ENCODE measurements around the gene MAP1S.
A peak's percentile ranks its signal among the peaks of the same experiment; 100 is the strongest.

Gene MAP1S, protein sequence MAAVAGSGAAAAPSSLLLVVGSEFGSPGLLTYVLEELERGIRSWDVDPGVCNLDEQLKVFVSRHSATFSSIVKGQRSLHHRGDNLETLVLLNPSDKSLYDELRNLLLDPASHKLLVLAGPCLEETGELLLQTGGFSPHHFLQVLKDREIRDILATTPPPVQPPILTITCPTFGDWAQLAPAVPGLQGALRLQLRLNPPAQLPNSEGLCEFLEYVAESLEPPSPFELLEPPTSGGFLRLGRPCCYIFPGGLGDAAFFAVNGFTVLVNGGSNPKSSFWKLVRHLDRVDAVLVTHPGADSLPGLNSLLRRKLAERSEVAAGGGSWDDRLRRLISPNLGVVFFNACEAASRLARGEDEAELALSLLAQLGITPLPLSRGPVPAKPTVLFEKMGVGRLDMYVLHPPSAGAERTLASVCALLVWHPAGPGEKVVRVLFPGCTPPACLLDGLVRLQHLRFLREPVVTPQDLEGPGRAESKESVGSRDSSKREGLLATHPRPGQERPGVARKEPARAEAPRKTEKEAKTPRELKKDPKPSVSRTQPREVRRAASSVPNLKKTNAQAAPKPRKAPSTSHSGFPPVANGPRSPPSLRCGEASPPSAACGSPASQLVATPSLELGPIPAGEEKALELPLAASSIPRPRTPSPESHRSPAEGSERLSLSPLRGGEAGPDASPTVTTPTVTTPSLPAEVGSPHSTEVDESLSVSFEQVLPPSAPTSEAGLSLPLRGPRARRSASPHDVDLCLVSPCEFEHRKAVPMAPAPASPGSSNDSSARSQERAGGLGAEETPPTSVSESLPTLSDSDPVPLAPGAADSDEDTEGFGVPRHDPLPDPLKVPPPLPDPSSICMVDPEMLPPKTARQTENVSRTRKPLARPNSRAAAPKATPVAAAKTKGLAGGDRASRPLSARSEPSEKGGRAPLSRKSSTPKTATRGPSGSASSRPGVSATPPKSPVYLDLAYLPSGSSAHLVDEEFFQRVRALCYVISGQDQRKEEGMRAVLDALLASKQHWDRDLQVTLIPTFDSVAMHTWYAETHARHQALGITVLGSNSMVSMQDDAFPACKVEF

DNA sequence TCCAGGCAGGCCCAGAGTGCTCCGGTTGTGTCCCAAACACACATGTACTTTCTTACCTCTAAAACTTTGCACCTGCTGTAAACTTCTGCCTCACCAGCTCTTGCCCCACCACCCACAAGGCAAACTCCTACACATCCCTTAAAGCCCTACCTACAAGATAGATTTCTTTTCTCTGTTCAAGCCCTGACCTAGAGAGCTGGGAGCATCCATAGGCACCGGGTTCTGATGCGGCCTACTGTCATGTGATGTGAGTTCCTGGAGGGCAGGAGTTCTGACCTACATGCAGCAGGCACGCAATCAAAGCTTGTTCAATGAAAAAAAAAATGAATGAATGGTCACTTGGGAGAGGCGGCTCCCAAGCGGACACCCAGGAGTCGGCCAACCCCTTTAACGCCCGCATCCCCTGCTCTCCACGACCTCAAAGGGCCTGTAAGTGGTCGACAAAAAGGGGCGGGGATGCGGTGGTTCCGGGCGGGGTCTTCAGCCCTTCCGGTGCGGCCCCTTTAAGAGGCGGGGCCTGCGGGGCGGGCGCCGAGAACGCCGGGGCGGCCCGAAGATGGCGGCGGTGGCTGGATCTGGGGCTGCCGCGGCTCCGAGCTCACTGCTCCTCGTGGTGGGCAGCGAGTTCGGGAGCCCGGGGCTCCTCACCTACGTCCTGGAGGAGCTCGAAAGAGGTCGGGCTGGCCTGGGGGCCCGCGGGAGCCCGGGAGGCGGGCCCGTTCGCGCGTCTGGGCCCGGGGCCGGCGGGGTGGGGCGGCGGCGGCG is at the start of gene MAP1S:
Gene MAP1S, plus strand, starts transcription at position 534 of the 765 bp plus-strand sequence. Its CDS starts 23 bp downstream, at position 557.
- DNase-seq = peak; percentile 42 to 47

DNA sequence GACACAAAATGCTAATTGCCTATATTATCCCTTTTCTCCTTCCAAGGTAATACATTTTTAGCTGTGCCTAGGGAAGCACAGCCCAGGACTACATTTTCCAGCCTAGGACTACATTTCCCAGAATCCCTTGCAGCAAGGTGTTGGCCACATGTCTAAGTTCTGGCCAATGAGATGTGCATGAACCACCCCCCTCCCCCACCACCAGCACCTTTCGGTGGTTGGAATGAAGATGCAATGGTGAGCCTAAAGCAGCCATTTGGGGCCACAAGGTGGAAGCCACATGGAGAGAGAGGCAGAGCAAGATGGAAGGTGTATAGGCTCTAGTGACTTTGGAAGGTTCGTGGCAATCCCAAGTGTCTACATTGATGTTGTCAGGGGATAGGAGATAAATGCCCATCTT is 47.4 kb upstream of the MAP1S start:
- DNase-seq = no peak

DNA sequence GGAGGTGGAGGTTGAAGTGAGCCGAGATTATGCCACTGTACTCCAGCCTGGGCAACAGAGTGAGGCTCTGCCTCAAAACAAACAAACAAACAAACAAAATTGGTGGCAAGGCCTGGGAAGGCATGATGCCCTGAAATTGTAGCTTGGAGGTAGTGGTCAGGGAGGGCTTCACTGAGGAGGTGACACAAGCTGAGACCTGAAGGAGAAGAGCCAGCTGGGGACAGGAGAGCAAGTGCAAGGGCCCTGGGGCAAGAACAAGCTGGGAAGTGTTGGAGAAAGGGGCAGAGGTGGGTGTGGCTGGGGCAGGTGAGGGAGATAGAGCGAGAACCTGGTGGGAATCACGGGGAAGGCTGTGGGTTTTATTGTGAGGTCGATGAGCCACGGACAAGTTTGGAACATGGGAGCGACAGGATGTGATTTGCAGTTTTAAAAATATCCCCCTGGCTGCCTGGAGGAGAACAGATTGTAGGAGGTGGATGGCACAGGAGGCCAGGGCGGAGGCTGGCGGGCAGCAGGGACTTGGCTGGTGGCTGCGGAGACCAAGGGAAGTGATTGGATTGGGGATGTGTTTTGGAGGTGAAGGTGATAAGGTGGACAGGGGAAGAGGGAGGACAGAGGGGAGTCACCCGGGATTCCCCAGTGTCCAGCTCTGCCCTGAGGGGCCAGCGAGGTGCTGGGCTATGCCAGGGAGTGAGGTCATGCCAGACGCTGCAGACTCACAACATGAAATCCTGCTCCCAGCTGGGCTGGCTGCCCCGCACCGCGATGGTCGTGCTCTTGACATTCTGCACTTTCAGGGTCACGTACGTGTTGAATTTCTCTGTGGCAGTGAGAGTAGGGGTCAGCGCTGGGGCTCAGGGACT is 45.1 kb upstream of the MAP1S start:
- DNase-seq = no peak

DNA sequence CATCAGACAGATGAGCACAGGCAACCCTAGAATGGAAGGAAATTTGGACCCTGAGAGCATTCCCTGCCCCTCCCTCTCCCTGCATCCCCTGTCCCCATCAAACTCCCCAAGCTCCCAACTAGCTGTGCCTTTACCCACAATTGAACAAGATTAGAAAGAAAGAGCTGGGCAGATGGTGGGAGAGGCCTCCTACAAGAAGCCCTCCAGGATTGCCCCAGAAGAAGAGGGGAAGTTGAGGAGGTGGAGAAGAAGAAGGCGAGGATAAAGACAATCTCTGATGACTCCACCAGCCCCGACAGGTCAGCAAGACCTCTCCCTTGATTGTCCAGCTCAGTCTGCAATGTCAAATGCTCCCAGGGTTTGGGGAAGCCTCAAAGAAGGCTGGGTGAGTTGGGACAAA is 43.0 kb upstream of the MAP1S start:
- DNase-seq = no peak

DNA sequence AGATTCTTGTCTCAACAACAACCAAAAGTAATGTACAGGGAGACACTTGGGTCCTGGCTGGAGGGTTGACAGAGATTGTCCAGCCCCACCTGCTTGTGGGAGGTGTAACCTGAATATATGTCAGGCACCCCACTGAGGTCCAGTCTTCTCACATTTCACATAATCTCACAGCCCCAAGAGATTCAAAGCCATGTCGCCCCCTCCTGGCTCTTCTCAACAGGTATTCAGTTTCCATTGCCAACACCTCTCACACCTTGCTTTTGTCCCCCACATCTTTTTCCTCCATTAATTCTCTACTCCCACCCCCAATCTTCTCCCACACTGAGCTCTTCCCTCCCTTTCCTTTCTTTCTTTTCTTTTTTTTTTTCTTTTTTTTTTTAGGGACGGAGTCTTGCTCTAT is 42.3 kb upstream of the MAP1S start:
- no peak for DNase-seq

DNA sequence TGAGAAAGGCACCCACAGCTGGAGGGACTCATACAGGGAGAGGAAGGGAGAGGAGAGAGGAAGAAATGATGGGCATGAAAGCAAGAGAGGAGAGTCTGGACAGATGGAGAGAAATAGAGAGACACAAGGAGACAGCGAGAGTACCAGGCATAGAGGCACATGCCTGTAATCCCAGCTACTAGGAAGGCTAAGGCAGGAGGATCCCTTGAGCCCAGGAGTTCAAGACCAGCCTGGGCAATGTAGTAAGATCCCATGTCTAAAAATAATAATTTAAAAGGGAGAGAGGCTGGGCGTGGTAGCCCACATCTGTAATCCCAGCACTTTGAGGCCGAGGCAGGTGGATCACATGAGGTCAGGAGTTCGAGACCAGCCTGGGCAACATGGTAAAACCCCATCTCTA is 40.4 kb upstream of the MAP1S start:
- DNase-seq = no peak

DNA sequence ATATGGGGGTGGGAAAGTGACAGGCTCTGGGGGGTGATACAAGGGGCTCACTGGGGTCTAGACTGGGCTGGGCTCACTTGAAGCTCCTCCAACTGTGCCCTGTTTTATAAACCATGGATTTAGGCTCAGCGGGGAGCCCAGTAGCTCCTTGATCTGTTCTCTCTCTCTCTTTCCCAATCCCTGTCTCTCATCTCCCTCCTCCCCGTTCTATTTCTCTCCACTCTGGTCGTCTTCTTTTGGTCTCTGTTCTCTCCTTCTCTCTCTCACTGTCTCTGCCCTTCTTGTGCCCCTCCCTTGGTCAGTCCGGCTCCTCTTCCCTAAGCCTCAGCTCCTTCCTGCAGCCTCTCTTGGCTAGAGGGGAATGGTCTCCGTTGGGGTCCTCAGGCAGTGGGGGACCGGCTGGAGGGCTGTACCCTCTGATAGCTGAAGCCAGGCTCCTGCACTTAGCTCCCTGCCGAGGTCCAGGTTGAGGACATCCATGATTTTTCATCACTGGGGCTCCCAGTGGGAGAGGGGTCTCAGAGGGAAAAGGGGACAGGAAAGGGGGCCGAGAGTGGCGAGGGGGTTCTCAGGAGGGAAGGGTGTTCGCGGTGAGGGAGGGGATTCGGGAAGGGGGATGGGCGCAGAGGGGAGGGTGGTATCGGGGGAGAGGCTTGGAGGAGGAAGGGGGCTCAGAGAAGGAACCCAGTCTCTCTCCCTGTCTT is 39.6 kb upstream of the MAP1S start:
- DNase-seq = no peak

DNA sequence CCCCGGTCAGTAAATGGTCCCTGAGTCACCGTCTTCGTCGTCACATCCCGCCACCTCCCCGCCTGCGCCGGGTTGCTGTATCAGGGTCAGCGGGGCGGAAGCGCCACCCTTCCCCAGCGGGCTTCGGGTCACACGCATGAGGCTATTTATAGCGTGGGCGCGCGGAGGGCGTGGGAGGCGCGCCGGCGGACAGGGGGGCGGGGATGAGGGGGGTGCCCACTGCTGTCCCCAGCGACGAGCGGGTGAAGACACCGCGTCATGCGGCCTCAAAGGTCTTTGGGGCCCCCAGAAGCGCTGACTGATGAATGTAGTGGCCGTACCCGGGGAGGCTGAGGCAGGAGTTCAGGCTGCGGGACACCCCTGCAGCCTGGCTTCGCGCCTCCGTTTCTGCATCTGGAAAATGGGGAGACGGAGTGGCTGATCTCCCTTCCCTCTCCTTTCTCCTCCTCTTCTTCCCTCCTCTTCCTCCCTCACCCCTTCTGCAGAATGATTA is 39.0 kb upstream of the MAP1S start:
- peak in 1 of 2 experiments; percentile 23 for DNase-seq

DNA sequence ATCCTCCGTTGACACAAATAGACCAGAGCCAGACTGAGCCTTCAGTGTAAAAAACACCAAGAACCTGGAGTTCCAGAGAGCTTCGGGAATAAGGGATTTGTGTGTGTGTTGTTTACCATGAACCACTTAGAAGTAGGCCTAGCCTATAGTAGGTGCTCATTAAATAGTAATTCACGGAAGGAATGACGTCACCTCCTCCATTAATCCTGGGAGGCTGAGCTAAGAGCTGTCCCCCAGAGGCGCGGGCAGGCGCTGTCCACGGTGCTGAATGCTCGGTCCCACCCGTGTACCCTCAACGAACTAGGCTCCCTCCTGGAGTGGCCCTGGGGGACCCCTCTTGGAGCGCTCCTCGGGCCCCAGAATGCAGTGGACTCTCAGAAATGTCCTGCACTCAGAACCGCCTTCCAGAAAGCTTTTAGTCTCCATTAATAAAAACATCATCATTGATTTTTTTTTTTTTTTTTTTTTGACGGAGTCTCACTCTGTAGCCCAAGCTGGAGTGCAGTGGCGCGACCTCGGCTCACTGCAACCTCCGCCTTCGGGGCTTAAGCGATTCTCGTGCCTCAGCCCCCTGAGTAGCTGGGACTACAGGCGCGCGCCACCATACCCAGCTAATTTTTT is 37.7 kb upstream of the MAP1S start:
- no peak for DNase-seq

DNA sequence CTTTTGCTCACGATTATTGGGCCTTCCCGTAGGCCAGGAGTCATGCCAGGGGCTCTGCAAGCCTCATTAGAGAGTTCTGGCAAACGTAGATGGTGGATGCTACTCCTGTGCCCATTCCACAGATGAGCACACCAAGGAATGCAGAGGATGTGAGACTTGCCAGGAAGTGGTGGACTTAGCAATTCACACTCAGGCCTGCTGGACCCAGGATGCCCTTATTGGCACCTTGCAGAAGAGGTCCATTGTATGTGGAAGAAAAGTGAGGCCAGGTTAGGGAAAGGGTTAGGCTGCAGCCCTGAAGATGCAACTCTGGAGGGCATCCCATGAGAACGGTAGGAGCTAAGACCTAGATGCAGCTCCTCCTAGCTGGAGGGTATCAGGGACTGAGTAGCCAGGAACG is 37.0 kb upstream of the MAP1S start:
- no peak for DNase-seq

DNA sequence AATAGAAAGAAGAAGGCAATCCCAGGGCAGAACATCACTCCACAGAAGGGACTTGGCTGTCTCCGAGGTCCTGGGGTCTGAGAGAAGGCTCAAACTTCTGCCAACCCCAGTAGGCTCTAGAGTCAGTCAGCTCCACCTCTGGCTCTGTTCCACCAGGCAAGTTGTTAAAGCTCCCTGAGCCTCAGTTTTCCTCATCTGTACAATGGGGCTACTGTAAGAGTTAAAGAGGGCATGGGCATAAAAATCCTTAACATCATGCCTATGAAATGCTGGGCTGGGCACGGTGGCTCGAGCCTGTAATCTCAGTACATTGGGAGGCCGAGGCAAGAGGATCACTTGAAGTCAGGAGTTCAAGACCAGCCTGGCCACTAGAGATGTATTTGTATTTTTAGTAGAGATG is 36.2 kb upstream of the MAP1S start:
- no peak for DNase-seq

DNA sequence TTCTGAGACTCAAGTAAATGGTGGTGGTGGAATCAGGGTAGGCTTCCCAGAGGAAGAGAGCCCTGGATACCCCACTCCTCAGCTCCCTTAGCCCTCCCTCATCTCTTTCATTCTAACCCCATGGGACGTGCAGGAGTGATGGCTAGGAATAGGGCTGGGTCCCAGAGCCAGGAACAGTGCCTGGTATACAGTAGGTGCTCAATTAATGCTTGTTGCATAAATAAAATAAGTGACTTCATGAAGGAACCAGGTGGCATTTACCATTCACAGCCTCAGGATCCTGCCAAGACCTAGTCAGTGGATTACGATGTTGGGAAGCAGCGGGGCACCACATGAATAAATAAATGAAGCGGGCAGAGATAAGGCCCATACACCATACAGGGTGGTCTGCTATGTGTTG is 35.0 kb upstream of the MAP1S start:
- DNase-seq = no peak

DNA sequence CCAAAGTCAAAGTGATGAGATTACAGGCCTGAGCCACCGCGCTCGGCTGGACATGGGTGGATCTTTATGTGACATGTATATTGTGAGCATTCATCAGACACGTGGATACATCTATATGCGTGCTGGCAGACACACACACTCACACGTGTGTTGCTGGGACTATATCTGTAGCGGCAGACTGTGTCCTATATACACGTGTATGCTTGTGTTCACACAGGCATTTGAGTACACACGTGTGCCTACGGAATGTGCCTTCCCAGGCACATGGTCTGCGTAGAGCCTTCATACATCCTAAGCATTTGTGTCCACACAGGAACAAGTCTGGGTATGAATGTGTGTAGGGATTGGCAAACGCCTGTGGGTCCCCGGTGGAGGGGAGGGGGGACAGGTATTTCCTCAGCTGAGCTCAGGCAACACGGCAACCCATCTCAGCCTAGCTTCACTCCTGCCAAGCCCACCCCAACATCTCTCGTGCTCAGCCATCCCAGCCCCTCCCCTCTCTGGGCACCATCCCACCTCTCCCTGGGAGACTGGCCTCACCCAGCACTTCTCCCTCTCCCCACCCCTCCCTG is 33.7 kb upstream of the MAP1S start:
- DNase-seq = no peak

DNA sequence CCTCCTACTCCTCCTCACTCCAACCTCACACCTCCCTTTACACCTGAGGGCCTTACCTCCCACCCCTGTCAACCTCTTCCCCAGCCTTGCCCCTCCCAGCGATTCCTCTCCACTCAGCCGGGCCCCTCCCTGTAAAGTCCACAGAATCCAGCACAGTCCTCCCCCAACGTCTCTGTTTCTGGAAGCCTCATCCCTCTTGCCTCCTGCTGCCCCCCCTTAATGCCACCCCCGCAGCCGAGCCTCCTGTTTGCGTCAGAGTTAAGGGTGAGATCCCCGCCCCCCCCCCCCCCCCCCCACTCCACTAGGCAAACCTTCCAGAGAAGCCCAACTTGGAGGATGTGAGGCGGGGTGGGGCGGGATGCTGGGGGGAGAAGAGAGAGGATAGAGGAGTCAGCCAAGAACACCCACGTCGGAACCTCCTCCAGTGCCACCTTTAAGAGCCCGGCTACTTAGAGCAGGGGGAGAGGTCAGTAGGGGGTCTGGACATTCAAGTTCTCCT is 33.2 kb upstream of the MAP1S start:
- no peak for DNase-seq

DNA sequence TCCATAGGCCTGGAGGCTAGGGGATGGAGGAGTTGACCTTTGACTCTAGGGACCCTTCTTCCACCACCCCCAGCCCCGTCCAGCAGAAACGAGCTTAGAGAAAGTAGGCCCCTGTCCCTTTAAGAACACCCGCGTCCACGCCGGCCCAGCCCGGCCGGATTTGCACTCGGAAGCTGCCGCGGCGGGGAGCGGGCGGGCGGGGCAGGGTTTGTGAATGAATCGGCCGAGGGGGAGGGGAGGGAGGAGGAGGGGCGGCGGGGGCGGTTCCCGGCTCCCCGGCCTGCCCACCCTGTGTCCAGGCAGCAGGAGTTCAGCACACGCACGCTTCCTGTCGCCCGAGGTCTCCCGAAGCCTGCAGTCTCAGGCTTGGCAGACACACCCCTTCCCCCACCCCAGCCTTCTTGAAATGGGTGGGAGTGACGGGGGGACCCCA is 32.7 kb upstream of the MAP1S start:
- DNase-seq = no peak

DNA sequence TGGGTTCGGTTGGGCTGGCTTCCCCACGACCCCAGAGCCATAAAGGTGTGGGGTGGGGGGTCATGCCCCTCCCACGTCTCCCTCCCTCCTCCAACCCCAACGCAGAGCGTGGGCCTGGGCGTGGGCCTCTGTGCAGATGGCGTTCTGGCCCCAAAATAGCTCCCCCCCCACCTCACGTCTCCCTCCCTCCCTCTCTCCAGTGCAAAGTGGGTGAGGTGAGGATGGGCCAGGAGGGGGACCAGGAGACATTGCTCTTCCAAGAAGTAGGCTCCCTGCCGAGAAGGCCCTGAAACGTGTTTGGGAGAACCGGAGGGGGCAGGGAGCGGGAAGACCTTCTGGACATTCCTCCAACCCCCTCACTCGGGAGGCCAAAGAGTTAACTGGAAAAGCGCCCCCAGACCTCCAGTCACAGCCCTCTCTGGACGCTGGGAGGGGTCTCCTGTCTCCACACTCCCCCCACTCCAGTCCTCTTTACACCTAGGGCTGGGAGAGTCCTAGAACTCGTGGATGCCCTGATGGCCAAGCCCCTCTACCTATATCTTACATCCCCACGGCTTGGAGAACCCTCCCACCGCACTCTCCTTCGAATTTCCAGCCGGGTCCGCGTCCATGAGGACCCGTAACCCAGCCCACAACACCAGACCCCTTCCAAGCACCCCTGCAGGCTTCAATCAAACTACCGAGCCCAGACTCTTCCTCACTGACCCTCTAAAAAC is 32.0 kb upstream of the MAP1S start:
- DNase-seq = no peak

DNA sequence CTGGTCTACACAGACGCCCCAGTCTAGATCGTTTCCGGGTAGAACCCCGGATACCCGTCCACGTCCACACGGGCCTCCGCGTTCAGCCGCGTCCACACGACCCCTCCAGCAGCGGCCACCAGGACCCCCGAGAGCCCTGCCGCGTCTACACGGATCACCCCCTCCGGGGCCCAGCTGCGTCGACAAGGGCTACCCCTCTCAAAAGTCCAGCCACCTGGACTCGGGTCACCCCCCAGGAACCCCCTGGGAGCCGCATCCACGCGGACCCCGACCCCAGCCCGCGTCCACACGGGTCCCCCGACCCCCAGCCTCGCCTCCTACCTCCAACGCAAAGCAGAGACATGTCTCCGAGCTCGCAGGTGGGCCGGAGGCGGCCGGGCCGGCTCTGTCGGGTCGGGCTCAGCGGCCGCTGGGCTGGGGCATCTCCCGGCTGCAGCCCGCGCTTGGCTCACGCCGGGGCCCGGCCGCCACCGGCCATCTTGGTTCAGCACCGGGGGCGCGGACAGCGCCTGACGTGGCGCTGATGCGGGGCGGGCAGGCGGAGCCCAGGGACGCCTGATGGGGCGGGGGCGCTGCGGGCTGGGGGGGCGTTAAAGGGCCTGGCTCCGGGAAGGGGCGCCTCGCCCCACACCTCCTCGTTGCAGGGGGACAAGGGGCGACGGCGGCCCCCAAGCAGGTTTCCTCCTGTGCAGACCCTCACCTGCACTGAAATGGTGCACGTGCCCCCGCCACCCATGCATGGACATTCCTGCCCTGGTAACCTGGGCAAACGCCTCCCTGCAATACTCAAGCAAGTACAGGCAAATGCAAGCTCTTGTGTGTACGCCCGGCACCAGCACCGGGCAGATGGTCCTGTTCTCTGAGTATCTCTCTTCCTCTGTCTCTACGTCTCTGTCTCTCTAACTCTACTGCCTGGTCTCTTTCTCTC is 31.2 kb upstream of the MAP1S start, which contains the start of gene UNC13A:
Gene UNC13A, minus strand, starts transcription at position 498 of the 928 bp plus-strand sequence. Its CDS starts 155 bp downstream, at position 343.
- DNase-seq = peak; percentile 18 to 20
